Neural crest cell (in vitro differentiated cells): ENCODE data around the gene SMIM20. TPM values are rescaled to one million over a fixed set of nuclear protein-coding genes. Genes with fewer than 3 reads are reported as not detected.

Experiments
- DNase-seq: peaks from one replicate; pipeline ENCODE4 v3.0.0; 2021; ENCODE audit warnings: low read depth, mixed read lengths, low spot score
- H3K27ac Mint-ChIP-seq: one replicate; pipeline ENCODE4 v1.8.0; 2021; ENCODE audit warnings: mild to moderate bottlenecking, mixed read lengths; ENCODE audit not compliant: unreplicated experiment
- H3K27me3 Mint-ChIP-seq: 2 replicates; pipeline ENCODE4 v1.8.0; 2021; ENCODE audit warnings: low read depth, mild to moderate bottlenecking, mixed read lengths
- H3K36me3 Mint-ChIP-seq: 2 replicates; pipeline ENCODE4 v1.8.0; 2021; ENCODE audit warnings: low read depth, mild to moderate bottlenecking, mixed read lengths
- H3K4me1 Mint-ChIP-seq: 2 replicates; pipeline ENCODE4 v1.8.0; 2021; ENCODE audit warnings: mixed read lengths
- H3K4me3 Mint-ChIP-seq: one replicate; pipeline ENCODE4 v1.8.0; 2021; ENCODE audit warnings: mild to moderate bottlenecking, mixed read lengths
- H3K9me3 Mint-ChIP-seq: 2 replicates; pipeline ENCODE4 v1.8.0; 2021; ENCODE audit warnings: mixed read lengths
- total RNA-seq: library from RNA; stranded (reverse); gene quantifications from 2 replicates; pipeline ENCODE4 v1.2.1, GENCODE V29; 2021
- TF ChIP-seq, protein P1 (sequence below): fragments of 200-600 bp; sonication (generic); conservative IDR thresholded peaks from 2 replicates; pipeline ENCODE4 v1.5.0; 2021; ENCODE audit warnings: antibody characterized with exemption, mild to moderate bottlenecking

Gene SMIM20
- total RNA-seq, 1 donor from 2014 or later, result 24.9 TPM

DNA sequence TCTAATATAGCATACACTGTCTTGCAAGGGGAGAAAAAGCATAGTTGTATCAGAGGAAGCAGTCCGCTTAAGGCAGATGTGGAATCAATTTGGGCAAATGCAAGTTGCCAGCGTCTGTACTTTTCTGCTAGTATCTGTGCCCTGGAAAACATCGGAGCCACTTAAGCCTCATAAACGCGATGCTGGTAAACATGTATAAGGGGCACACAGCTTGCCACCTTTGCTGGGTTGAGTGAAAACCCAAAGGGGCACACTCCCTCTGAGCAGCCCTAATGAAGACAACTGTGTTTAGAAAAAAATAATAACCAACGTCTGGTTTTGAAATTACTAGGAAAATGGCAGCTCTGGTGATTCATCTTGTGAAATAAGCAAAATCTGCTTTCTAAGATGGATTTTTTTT, 24.3 kb downstream of the SMIM20 start:
- TF ChIP-seq, protein P1, sequence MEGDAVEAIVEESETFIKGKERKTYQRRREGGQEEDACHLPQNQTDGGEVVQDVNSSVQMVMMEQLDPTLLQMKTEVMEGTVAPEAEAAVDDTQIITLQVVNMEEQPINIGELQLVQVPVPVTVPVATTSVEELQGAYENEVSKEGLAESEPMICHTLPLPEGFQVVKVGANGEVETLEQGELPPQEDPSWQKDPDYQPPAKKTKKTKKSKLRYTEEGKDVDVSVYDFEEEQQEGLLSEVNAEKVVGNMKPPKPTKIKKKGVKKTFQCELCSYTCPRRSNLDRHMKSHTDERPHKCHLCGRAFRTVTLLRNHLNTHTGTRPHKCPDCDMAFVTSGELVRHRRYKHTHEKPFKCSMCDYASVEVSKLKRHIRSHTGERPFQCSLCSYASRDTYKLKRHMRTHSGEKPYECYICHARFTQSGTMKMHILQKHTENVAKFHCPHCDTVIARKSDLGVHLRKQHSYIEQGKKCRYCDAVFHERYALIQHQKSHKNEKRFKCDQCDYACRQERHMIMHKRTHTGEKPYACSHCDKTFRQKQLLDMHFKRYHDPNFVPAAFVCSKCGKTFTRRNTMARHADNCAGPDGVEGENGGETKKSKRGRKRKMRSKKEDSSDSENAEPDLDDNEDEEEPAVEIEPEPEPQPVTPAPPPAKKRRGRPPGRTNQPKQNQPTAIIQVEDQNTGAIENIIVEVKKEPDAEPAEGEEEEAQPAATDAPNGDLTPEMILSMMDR, result no peak
- H3K4me3 Mint-ChIP-seq, result no peak overlapping the region
- DNase-seq, result no peak
- H3K4me1 Mint-ChIP-seq, result peaks cover 6% of the 10 kb centered on the region
- no peaks in the 10 kb centered on the region for H3K27me3 Mint-ChIP-seq
- H3K36me3 Mint-ChIP-seq, result no peaks in the 10 kb centered on the region
- no peak overlapping the region for H3K27ac Mint-ChIP-seq
- H3K9me3 Mint-ChIP-seq, result peaks cover 8% of the 10 kb centered on the region

DNA sequence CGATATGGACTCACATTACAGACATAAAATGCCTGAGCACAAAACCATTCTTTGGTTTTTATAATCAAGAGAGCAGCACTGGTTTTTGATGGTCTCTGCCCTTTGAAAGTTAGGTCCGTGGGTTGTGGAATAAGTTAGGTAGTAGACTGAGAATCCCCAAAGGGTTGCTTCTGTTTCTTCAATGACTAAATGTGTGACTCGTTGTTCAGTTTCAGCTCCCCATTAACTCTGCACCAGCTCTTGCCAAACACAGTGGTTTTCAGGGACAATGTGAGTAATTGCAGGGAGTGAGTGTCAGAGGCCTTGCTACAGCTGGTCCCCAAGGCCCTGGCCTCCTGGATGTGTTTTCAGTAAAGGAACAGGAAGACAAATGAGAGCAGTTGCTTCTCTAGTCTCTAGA, 24.8 kb downstream of the SMIM20 start:
- Mint-ChIP-seq H3K9me3 (peaks cover 8% of the 10 kb centered on the region), H3K27me3 (no peaks in the 10 kb centered on the region), H3K4me1 (peaks cover 6% of the 10 kb centered on the region), H3K4me3 (no peak overlapping the region), H3K27ac (peak overlapping the region; percentile 59), H3K36me3 (no peaks in the 10 kb centered on the region)
- no peak for DNase-seq
- TF ChIP-seq, protein P1, result no peak

DNA sequence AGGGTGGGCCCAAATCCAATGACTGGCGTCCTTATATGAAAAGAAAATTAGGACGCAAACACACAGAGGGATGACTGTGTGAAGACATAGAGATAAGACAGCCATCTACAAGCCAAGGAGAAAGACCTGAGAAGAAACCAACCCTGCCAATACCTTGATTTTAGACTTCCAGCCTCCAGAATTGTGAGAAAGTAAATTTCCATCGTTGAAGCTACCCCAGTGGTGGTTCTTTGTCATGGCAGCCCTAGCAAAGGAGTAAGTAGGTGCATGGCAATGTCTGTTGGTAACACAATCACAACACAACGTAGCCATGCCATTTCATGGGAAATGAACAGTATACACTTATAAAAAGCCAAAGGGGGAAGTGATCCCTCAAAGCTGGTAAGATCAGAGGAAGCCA, 25.3 kb downstream of the SMIM20 start:
- H3K27me3 Mint-ChIP-seq, result no peaks in the 10 kb centered on the region
- DNase-seq, result no peak
- no peak overlapping the region for H3K27ac Mint-ChIP-seq
- TF ChIP-seq, protein P1, result no peak
- peaks cover 6% of the 10 kb centered on the region for H3K4me1 Mint-ChIP-seq
- no peak overlapping the region for H3K4me3 Mint-ChIP-seq
- H3K9me3 Mint-ChIP-seq, result peaks cover 8% of the 10 kb centered on the region
- H3K36me3 Mint-ChIP-seq, result no peaks in the 10 kb centered on the region

DNA sequence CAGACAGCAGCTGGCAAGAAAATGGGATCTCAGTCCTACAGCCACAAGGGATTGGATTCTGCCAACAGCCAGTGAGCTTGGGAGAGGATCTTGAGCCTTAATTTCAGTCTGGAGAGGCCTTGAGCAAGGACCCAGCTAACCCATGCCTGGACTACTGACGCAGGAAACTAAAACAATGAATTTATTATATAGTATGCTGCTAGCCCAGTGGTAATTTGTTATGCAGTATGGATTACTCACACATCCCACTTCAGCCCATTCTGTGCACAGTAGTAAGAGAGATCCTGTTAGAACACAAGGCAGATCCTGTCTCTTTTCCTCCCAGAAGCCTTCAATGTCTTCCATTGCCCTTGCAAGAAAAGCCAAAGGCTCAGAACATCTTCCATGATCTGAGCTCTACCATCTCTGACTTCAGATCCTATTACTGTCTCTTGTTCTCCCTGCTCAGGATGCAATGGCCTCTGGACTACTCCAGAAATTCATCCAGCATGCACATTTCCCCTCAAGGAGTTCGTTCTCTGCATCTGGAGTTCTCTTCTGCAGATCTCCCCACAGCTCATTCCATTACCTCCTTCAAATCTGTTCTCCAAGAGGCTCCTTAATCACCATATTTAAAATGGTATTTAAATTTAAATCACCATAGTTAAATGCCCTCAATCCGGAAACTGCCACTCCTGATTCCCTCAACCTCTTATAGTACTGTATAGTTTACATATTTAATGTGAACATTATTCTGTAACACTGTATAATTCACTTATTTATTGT, 27.6 kb downstream of the SMIM20 start:
- H3K27me3 Mint-ChIP-seq, result no peaks in the 10 kb centered on the region
- no peak overlapping the region for H3K4me3 Mint-ChIP-seq
- peaks cover 8% of the 10 kb centered on the region for H3K9me3 Mint-ChIP-seq
- no peak overlapping the region for H3K27ac Mint-ChIP-seq
- DNase-seq, result no peak
- TF ChIP-seq, protein P1, result no peak
- no peaks in the 10 kb centered on the region for H3K36me3 Mint-ChIP-seq
- peaks cover 6% of the 10 kb centered on the region for H3K4me1 Mint-ChIP-seq

DNA sequence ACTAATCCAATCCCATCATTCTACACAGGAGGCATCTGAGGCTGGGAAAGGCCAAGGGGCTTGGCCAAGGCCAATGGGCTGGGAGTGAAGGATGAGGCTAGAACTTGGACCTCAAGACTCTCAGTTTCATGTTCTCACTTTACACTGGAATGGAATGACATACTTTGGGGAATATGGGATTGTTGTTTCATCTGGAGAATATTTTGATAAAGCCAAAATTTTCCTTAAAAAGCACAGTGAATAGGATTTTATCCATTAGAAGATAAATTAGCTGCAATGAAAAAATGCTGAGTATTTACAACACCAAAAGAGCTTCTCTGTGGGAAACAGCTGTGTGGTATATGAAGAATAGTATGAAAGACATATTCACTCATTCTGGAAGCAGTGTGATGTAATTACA, 29.3 kb downstream of the SMIM20 start:
- H3K4me3 Mint-ChIP-seq, result no peak overlapping the region
- H3K27ac Mint-ChIP-seq, result no peak overlapping the region
- TF ChIP-seq, protein P1, result no peak
- H3K27me3 Mint-ChIP-seq, result no peaks in the 10 kb centered on the region
- no peak for DNase-seq
- no peaks in the 10 kb centered on the region for H3K36me3 Mint-ChIP-seq
- peaks cover 6% of the 10 kb centered on the region for H3K4me1 Mint-ChIP-seq
- peaks cover 8% of the 10 kb centered on the region for H3K9me3 Mint-ChIP-seq
